ENCODE data around the gene RBM33. TPM values are rescaled to one million over a fixed set of nuclear protein-coding genes. Genes with fewer than 3 reads are reported as not detected.

The RBM33 gene
- total and polyA plus RNA-seq, 2 of the 8 experiments (the other 6 are each of a cell fraction or from before 2014, with no cell fraction given), result 16.5 to 64.6 TPM

- TF ChIP-seq CHD7 (IDR thresholded peaks at IDR 0.05; ENCODE audit: insufficient replicate concordance, low read length), result no peak
- TF ChIP-seq KDM1A (IDR thresholded peaks at IDR 0.05; ENCODE audit: borderline replicate concordance, low read length), result no peak
- TF ChIP-seq CEBPB (IDR thresholded peaks at IDR 0.05; ENCODE audit: low read depth, low read length), result no peak
These were observed 144.1 kb downstream of the RBM33 start (continued) for GRCh38 chr7:155788616-155789000.
